GM10248 (cell line): Measurements from ENCODE around the gene MID1IP1.

Experiments used
- CTCF ChIA-PET: fragments of 300-600 bp; sonication (Branson Sonifier 250); formaldehyde crosslinking; extraction: SDS; loops from one replicate; lab custom pipeline; 2021; ENCODE audit warnings: antibody characterized with exemption; lab: Yijun Ruan, JAX
- POLR2A ChIA-PET: fragments of 350-650 bp; sonication (Branson Sonifier 250); formaldehyde crosslinking; extraction: SDS; loops from one replicate; lab custom pipeline; 2020; ENCODE audit warnings: antibody characterized with exemption; lab: Yijun Ruan, JAX
- DNase-seq: peaks from one replicate; pipeline ENCODE4 v3.0.0; 2012; ENCODE audit errors: extremely low spot score
- CTCF ChIP-seq: IDR thresholded peaks from 2 replicates; pipeline ENCODE4 v1.5.1; 2012; ENCODE audit warnings: mild to moderate bottlenecking, low read depth; ENCODE audit errors: extremely low read depth, missing control alignments, control extremely low read depth

Gene MID1IP1

GRCh38 chrX:38804432-38804681, 3.1 kb downstream of the MID1IP1 start:
- POLR2A ChIA-PET = interaction anchor here (1.0 kb wide), 2 partner anchors 76 to 77 kb away, joined by 3 read pairs; no protein-coding TSS in a partner anchor
- TF ChIP-seq CTCF = no peak
- CTCF ChIA-PET = interaction anchor here (1.8 kb wide), 1 partner anchor 39 kb away, joined by 4 read pairs; no protein-coding TSS in a partner anchor
- DNase-seq = no peak

- TF ChIP-seq CTCF = no peak
- CTCF ChIA-PET = interaction anchor here (1.8 kb wide), 1 partner anchor 39 kb away, joined by 4 read pairs; no protein-coding TSS in a partner anchor
- peak; percentile 14 for DNase-seq
- POLR2A ChIA-PET = interaction anchor here (0.6 to 0.9 kb wide), 3 partner anchors 90 to 341 kb away, joined by 3 to 4 read pairs (median 3); no protein-coding TSS in a partner anchor
These were observed 3.6 kb downstream of the MID1IP1 start for GRCh38 chrX:38804682-38805431.

- no peak for TF ChIP-seq CTCF
- peak; percentile 24 for DNase-seq
- ChIA-PET POLR2A (interaction anchor here (0.6 to 0.9 kb wide), 3 partner anchors 89 to 340 kb away, joined by 3 to 4 read pairs (median 3); no protein-coding TSS in a partner anchor), CTCF (interaction anchor here (1.1 to 1.4 kb wide), 2 partner anchors 69 to 74 kb away, joined by 3 read pairs; no protein-coding TSS in a partner anchor)
These were observed 4.5 kb downstream of the MID1IP1 start for GRCh38 chrX:38805432-38806389.

GRCh38 chrX:38806875-38807621, 5.8 kb downstream of the MID1IP1 start:
- CTCF ChIA-PET = interaction anchor here (1.1 to 1.4 kb wide), 2 partner anchors 67 to 72 kb away, joined by 3 read pairs; no protein-coding TSS in a partner anchor
- TF ChIP-seq CTCF = no peak
- POLR2A ChIA-PET = no interaction called here
- DNase-seq = no peak

- ChIA-PET CTCF (no interaction called here), POLR2A (no interaction called here)
- no peak for TF ChIP-seq CTCF
- DNase-seq = no peak
These were observed 6.6 kb downstream of the MID1IP1 start for GRCh38 chrX:38807873-38808272.
